GM12878 (cell line): ENCODE results near the gene ITK. TPM values are rescaled to one million over a fixed set of nuclear protein-coding genes. Genes with fewer than 3 reads are reported as not detected.

Experiments
- ATAC-seq: fragments of 200-7000 bp; cut with Tn5 transposase; 3 replicates; pipeline ENCODE4 v1.9.1; 2020; ENCODE audit warnings: mild to moderate bottlenecking, moderate library complexity
- BruUV-seq: library from RNA; stranded (reverse); fragments of 400-500 nt; replicated peaks from 2 replicates; lab custom pipeline; 2021; lab: Mats Ljungman, UMichigan
- CTCF ChIA-PET: fragments of 300-600 bp; sonication (Branson Sonifier 250); formaldehyde crosslinking; extraction: SDS; loops from one replicate; lab custom pipeline; 2021; ENCODE audit warnings: inconsistent platforms; lab: Yijun Ruan, JAX
- POLR2A ChIA-PET: fragments of 350-600 bp; formaldehyde crosslinking; extraction: SDS; loops from one replicate; lab custom pipeline; 2021; ENCODE audit warnings: inconsistent platforms; lab: Charles Lee
- RAD21 ChIA-PET: fragments of 300-600 bp; sonication (Branson Sonifier 250); formaldehyde crosslinking; loops from one replicate; lab custom pipeline; 2023; ENCODE audit warnings: antibody characterized with exemption; ENCODE audit not compliant: unreplicated experiment; lab: Charles Lee
- SMC1A ChIA-PET: fragments of 300-600 bp; sonication (Branson Sonifier 250); formaldehyde crosslinking; loops from one replicate; lab custom pipeline; 2023; ENCODE audit not compliant: unreplicated experiment, uncharacterized antibody; lab: Charles Lee
- DNase-seq: peaks from one replicate; pipeline ENCODE4 v3.0.0-alpha.2; 2011; ENCODE audit warnings: low read depth, low spot score
- FAIRE-seq: peaks from 3 replicates; lab custom pipeline; 2011; peaks lifted over from hg19 to GRCh38; lab: Jason Lieb, UNC
- H2AFZ ChIP-seq: 2 replicates; pipeline ENCODE4 v1.6.0; 2011; ENCODE audit warnings: low read depth, low read length, control low read depth; ENCODE audit not compliant: control insufficient read depth
- H3K27ac ChIP-seq: 2 replicates; pipeline ENCODE4 v1.5.1; 2011; ENCODE audit warnings: control low read depth; ENCODE audit not compliant: control insufficient read depth, insufficient read depth
- H3K27me3 ChIP-seq, 2 experiments: replicated peaks in 1 of 2; 2 replicates each; pipeline versions ENCODE4 v1.6.0 to v1.6.1; 2011; ENCODE audit warnings: low read length in 1 of 2; ENCODE audit not compliant: control insufficient read depth in 2 of 2, insufficient read depth in 2 of 2
- H3K36me3 ChIP-seq, 2 experiments: 2 replicates each; pipeline ENCODE4 v1.5.1; 2011; ENCODE audit warnings: low read length in 1 of 2; ENCODE audit not compliant: control insufficient read depth in 2 of 2, insufficient read depth in 2 of 2
- H3K4me1 ChIP-seq: 2 replicates; pipeline ENCODE4 v1.6.1; 2011; ENCODE audit warnings: mild to moderate bottlenecking, low read length, moderate library complexity, mixed read lengths; ENCODE audit not compliant: control insufficient read depth, insufficient read depth
- H3K4me2 ChIP-seq: 2 replicates; pipeline ENCODE4 v1.6.0; 2011; ENCODE audit warnings: control low read depth; ENCODE audit not compliant: control insufficient read depth, insufficient read depth
- H3K4me3 ChIP-seq: fragments of 200-600 bp; sonication (generic); 2 replicates; pipeline ENCODE4 v1.5.1; 2016
- H3K79me2 ChIP-seq: 2 replicates; pipeline ENCODE4 v1.6.0; 2011; ENCODE audit warnings: low read length; ENCODE audit not compliant: control insufficient read depth, insufficient read depth
- H3K9ac ChIP-seq: 2 replicates; pipeline ENCODE4 v1.8.0; 2011; ENCODE audit warnings: low read length, control low read depth, mixed read lengths; ENCODE audit not compliant: control insufficient read depth, insufficient read depth
- H3K9me3 ChIP-seq: replicated peaks from 3 replicates; pipeline ENCODE4 v1.5.1; 2011; ENCODE audit warnings: mild to moderate bottlenecking, low read length; ENCODE audit not compliant: control insufficient read depth, insufficient read depth
- H4K20me1 ChIP-seq: 2 replicates; pipeline ENCODE4 v1.6.0; 2011; ENCODE audit not compliant: control insufficient read depth, insufficient read depth
- ASH2L ChIP-seq: fragments of 300-600, 200-600 bp; sonication (generic); IDR thresholded peaks from 2 replicates; pipeline ENCODE4 v1.6.1; 2017; ENCODE audit warnings: low read depth, mild to moderate bottlenecking, borderline replicate concordance
- ATF7 ChIP-seq: fragments of 450-650 bp; IDR thresholded peaks from 2 replicates; pipeline ENCODE4 v1.6.1; 2016; ENCODE audit warnings: low read depth, mild to moderate bottlenecking
- CBX3 ChIP-seq: fragments of 200-600 bp; sonication (generic); IDR thresholded peaks from 2 replicates; pipeline ENCODE4 v1.6.1; 2016; ENCODE audit warnings: low read depth, borderline replicate concordance
- KDM1A ChIP-seq: fragments of 200-600 bp; sonication (generic); IDR thresholded peaks from 2 replicates; pipeline ENCODE4 v1.6.1; 2016; ENCODE audit warnings: borderline replicate concordance
- LARP7 ChIP-seq: fragments of 450-650 bp; IDR thresholded peaks from 2 replicates; pipeline ENCODE4 v1.6.1; 2017; ENCODE audit warnings: mild to moderate bottlenecking
- MTA3 ChIP-seq: IDR thresholded peaks from 2 replicates; pipeline ENCODE4 v1.6.1; 2012; ENCODE audit warnings: low read length, inconsistent platforms, borderline replicate concordance
- NFIC ChIP-seq: IDR thresholded peaks from 2 replicates; pipeline ENCODE4 v1.6.1; 2012; ENCODE audit warnings: low read depth, mild to moderate bottlenecking, inconsistent platforms, low read length, moderate library complexity
- PML ChIP-seq: IDR thresholded peaks from 2 replicates; pipeline ENCODE4 v1.6.1; 2012; ENCODE audit warnings: low read length, inconsistent platforms
- POLR2A ChIP-seq: IDR thresholded peaks from 2 replicates; pipeline ENCODE4 v1.6.1; 2011; ENCODE audit warnings: low read depth, mild to moderate bottlenecking, low read length
- PRDM15 ChIP-seq: fragments of 450-650 bp; formaldehyde crosslinking; IDR thresholded peaks from 2 replicates; pipeline ENCODE4 v1.4.0; 2020; ENCODE audit warnings: mild to moderate bottlenecking, moderate library complexity
- SMAD1 ChIP-seq: fragments of 450-650 bp; IDR thresholded peaks from 2 replicates; pipeline ENCODE4 v1.6.1; 2018; ENCODE audit warnings: mild to moderate bottlenecking, low read depth; ENCODE audit not compliant: partially characterized antibody
- STAT1 ChIP-seq: fragments of 450-650 bp; conservative IDR thresholded peaks from 2 replicates; pipeline ENCODE4 v1.6.1; 2014; ENCODE audit warnings: antibody characterized with exemption, mild to moderate bottlenecking
- ZNF687 ChIP-seq: fragments of 450-650 bp; IDR thresholded peaks from 2 replicates; pipeline ENCODE4 v1.6.1; 2017; ENCODE audit warnings: mild to moderate bottlenecking, moderate library complexity
- WGBS: methylation state at CpG from one replicate; pipeline ENCODE4 v1.1.6; 2016; ENCODE audit warnings: low lambda C conversion rate; ENCODE audit not compliant: insufficient replicate concordance, insufficient coverage; ENCODE audit errors: missing lambda C conversion rate; 5-methylcytosine and 5-hydroxymethylcytosine counted together
- in situ Hi-C: fragments of 300-500 bp; cut with MboI; formaldehyde crosslinking; loops from 9 replicates; pipeline ENCODE4 v1.14.3; 2018; ENCODE audit warnings: mixed read lengths
- intact Hi-C: fragments of 100-400 bp; cut with micrococcal nuclease; formaldehyde crosslinking; loops from one replicate; pipeline ENCODE4 v1.14.2; 2022; ENCODE audit not compliant: unreplicated experiment
- polyA plus RNA-seq, 11 experiments: library from polyadenylated mRNA; depleted of rRNA in 4 of 11; unstranded in 6 of 11; stranded (reverse) in 5 of 11; fragments of >200 nt; fragmentation: Nextera tagmentation in 4 of 11; fragmentation: Illumina TruSeq in 1 of 11; extraction: Ambion mirVana in 4 of 11; extraction: Trizol in 1 of 11; gene quantifications; 1 replicate in 1 of 11; 2 replicates in 10 of 11; pipeline versions ENCODE4 v1.2.1 to v1.2.3, GENCODE V29; 2011 to 2016; ENCODE audit warnings: inconsistent platforms in 2 of 11, missing spikeins in 2 of 11, low read depth in 1 of 11
- total RNA-seq, 4 experiments: library from RNA; depleted of rRNA in 3 of 4; stranded (reverse); fragments of >200 nt in 3 of 4; fragmentation: Illumina TruSeq in 1 of 4; extraction: Trizol in 1 of 4; gene quantifications; 2 replicates each; pipeline versions ENCODE4 v1.2.1 to v1.2.3, GENCODE V29; 2013 to 2021

ITK gene
- total and polyA plus RNA-seq, 10 of the 15 experiments (the other 5 are each of a cell fraction or from before 2014, with no cell fraction given): 0.05 to 2.4 (median 0.76) TPM

- CTCF ChIA-PET: interaction anchor here (2.3 kb wide), 1 partner anchor 19 kb away, joined by 8 read pairs; no protein-coding TSS in a partner anchor
- no peaks in the 10 kb centered on the region for H3K4me1 ChIP-seq
- no TSS peak for BruUV-seq
- RAD21 ChIA-PET: interaction anchor here (1.7 kb wide), 1 partner anchor 61 kb away, joined by 3 read pairs; no protein-coding TSS in a partner anchor
- H3K27me3 ChIP-seq: no peaks in the 10 kb centered on the region
- no peak overlapping the region for H3K9ac ChIP-seq
- no peaks in the 10 kb centered on the region for H3K79me2 ChIP-seq
- in situ Hi-C loops: no loop called here
- no peaks in the 10 kb centered on the region for H3K36me3 ChIP-seq
- no peak overlapping the region for H3K27ac ChIP-seq
- SMC1A ChIA-PET: interaction anchor here (0.9 to 1.4 kb wide), 2 partner anchors 8 to 12 kb away, joined by 3 read pairs; no protein-coding TSS in a partner anchor
- 95% methylated on average over 3 of the region's 3 CpGs for WGBS
- no peaks in the 10 kb centered on the region for H4K20me1 ChIP-seq
- no peaks in the 10 kb centered on the region for H3K9me3 ChIP-seq
- no peak for TF ChIP-seq STAT1
- no peak for TF ChIP-seq NFIC
- TF ChIP-seq PML: no peak
- no peak for TF ChIP-seq ASH2L
- TF ChIP-seq CBX3: no peak
- TF ChIP-seq SMAD1: no peak
- no peak for TF ChIP-seq KDM1A
- TF ChIP-seq POLR2A: no peak
- TF ChIP-seq ATF7: no peak
- TF ChIP-seq ZNF687: no peak
- TF ChIP-seq PRDM15: no peak
- TF ChIP-seq MTA3: no peak
- TF ChIP-seq LARP7: no peak
- H3K4me2 ChIP-seq: no peak overlapping the region
- no peak overlapping the region for H3K4me3 ChIP-seq
- intact Hi-C loops: no loop called here
- POLR2A ChIA-PET: no interaction called here
- FAIRE-seq (no peak), DNase-seq (no peak), ATAC-seq (no peak)
- no peak overlapping the region for H2AFZ ChIP-seq
These were observed 52.9 kb downstream of the ITK start for GRCh38 chr5:157233515-157233914.
